DND-41 (cell line): ENCODE data around the gene GLRA1.

Experiments used
- ATAC-seq: fragments of 200-7000 bp; cut with Tn5 transposase; 3 replicates; pipeline ENCODE4 v1.9.1; 2021; ENCODE audit warnings: low read depth; ENCODE audit not compliant: insufficient read depth
- DNase-seq: peaks from one replicate; pipeline ENCODE4 v3.0.0-alpha.2; 2020
- H2AFZ ChIP-seq: 2 replicates; pipeline ENCODE4 v1.6.0; 2012; ENCODE audit warnings: low read depth, low read length
- H3K27ac ChIP-seq: 2 replicates; pipeline ENCODE4 v1.5.1; 2012; ENCODE audit warnings: low read length, inconsistent platforms
- H3K27me3 ChIP-seq: fragments of 200-600 bp; sonication (generic); 2 replicates; pipeline ENCODE4 v1.6.0; 2012; ENCODE audit warnings: low read length, mild to moderate bottlenecking, inconsistent platforms; ENCODE audit not compliant: insufficient read depth, poor library complexity
- H3K36me3 ChIP-seq: 2 replicates; pipeline ENCODE4 v1.5.1; 2012; ENCODE audit warnings: low read length, inconsistent platforms; ENCODE audit not compliant: insufficient read depth
- H3K4me1 ChIP-seq: 2 replicates; pipeline ENCODE4 v1.5.1; 2012; ENCODE audit warnings: mild to moderate bottlenecking, low read length; ENCODE audit not compliant: insufficient read depth
- H3K4me2 ChIP-seq: 2 replicates; pipeline ENCODE4 v1.6.0; 2012; ENCODE audit warnings: mild to moderate bottlenecking, moderate library complexity, low read length, inconsistent platforms; ENCODE audit not compliant: insufficient read depth
- H3K4me3 ChIP-seq, 2 experiments: fragments of 200-600 bp in 1 of 2; shearing (Covaris generic) in 1 of 2; 2 replicates each; pipeline ENCODE4 v1.5.1; 2012 to 2016; ENCODE audit warnings: inconsistent platforms in 2 of 2, low read length in 2 of 2, mild to moderate bottlenecking in 2 of 2, low read depth in 1 of 2, moderate library complexity in 1 of 2
- H3K79me2 ChIP-seq: 2 replicates; pipeline ENCODE4 v1.6.0; 2012; ENCODE audit warnings: low read length, inconsistent platforms; ENCODE audit not compliant: insufficient read depth
- H3K9ac ChIP-seq: 2 replicates; pipeline ENCODE4 v1.6.0; 2012; ENCODE audit warnings: low read depth, mild to moderate bottlenecking, inconsistent platforms, low read length, moderate library complexity
- H3K9me3 ChIP-seq: 2 replicates; pipeline ENCODE4 v1.5.1; 2012; ENCODE audit warnings: low read length, moderate library complexity, mild to moderate bottlenecking, inconsistent platforms; ENCODE audit not compliant: insufficient read depth, severe bottlenecking
- H4K20me1 ChIP-seq: 2 replicates; pipeline ENCODE4 v1.6.0; 2012; ENCODE audit warnings: low read length; ENCODE audit not compliant: insufficient read depth
- CTCF ChIP-seq: IDR thresholded peaks from 2 replicates; pipeline ENCODE4 v1.5.1; 2012; ENCODE audit warnings: borderline replicate concordance, low read length, moderate library complexity, mild to moderate bottlenecking; ENCODE audit not compliant: poor library complexity, severe bottlenecking; ENCODE audit errors: extremely low read depth
- EZH2 ChIP-seq: IDR thresholded peaks from 3 replicates; pipeline ENCODE4 v1.6.1; 2012; ENCODE audit warnings: borderline replicate concordance, low read depth, mild to moderate bottlenecking, moderate library complexity, low read length, inconsistent platforms; ENCODE audit not compliant: severe bottlenecking

The GLRA1 gene

DNA sequence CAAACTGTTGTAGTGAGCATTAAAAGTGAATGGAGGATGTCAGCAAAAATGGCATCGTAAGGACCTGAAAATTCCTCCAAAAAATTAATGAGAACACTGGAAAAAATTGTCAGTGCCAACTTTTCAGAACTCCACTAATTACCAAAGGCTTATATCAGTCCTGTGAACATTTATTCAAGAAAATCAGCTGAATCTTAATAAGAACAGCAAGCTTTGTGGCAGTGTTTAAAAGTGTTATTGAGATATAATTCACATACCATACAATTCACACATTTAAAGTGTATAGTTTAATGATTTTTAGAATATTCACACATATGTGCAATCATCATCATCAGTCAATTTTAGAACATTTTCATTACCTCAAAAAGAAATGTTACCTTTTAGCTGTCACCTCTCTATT, 95.3 kb downstream of the GLRA1 start:
- DNase-seq (no peak), ATAC-seq (no peak)
- no peak overlapping the region for H3K4me2 ChIP-seq
- H3K27ac ChIP-seq: no peak overlapping the region
- TF ChIP-seq EZH2 (no peak), CTCF (no peak)
- no peaks in the 10 kb centered on the region for H3K79me2 ChIP-seq
- H4K20me1 ChIP-seq: no peaks in the 10 kb centered on the region
- no peaks in the 10 kb centered on the region for H3K27me3 ChIP-seq
- no peak overlapping the region for H3K4me3 ChIP-seq
- H3K36me3 ChIP-seq: no peaks in the 10 kb centered on the region
- H3K9me3 ChIP-seq: no peaks in the 10 kb centered on the region
- no peak overlapping the region for H2AFZ ChIP-seq
- H3K9ac ChIP-seq: no peak overlapping the region
- no peaks in the 10 kb centered on the region for H3K4me1 ChIP-seq

- H3K9me3 ChIP-seq: no peaks in the 10 kb centered on the region
- no peak overlapping the region for H2AFZ ChIP-seq
- ATAC-seq (peak; percentile 77), DNase-seq (peak; percentile 38)
- H3K27me3 ChIP-seq: no peaks in the 10 kb centered on the region
- no peak overlapping the region for H3K9ac ChIP-seq
- H4K20me1 ChIP-seq: no peaks in the 10 kb centered on the region
- H3K36me3 ChIP-seq: no peaks in the 10 kb centered on the region
- H3K79me2 ChIP-seq: no peaks in the 10 kb centered on the region
- H3K4me2 ChIP-seq: no peak overlapping the region
- TF ChIP-seq EZH2 (no peak), CTCF (peak; percentile 91)
- H3K4me3 ChIP-seq: no peak overlapping the region
- no peaks in the 10 kb centered on the region for H3K4me1 ChIP-seq
- H3K27ac ChIP-seq: no peak overlapping the region
Measured at GRCh38 chr5:151825445-151825844, 99.2 kb downstream of the GLRA1 start.

DNA sequence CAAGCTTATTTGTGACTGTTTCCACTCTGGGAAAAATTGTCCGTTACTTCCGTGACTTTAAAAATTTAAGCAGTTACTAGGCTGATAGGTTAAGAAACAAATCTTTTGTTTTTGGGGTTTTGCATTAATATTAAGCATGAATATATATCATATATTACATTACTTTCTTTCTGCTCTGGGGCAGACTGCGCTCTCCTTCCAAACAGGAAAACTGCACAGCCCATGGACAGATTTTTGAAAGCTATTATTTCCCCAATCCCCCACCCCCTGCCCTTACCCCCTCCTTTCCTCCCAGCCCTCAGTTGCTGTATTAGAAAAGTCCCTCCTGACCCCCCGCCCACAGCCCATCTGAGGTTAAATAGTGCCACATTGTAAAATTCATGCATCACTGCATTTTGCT, 102.5 kb downstream of the GLRA1 start:
- Histone ChIP-seq H3K9ac (no peak overlapping the region), H3K27me3 (no peaks in the 10 kb centered on the region), H3K27ac (no peak overlapping the region), H3K4me2 (no peak overlapping the region), H3K36me3 (no peaks in the 10 kb centered on the region), H3K9me3 (no peaks in the 10 kb centered on the region), H3K4me3 (no peak overlapping the region), H3K4me1 (no peaks in the 10 kb centered on the region), H4K20me1 (no peaks in the 10 kb centered on the region), H3K79me2 (no peaks in the 10 kb centered on the region), H2AFZ (no peak overlapping the region)
- ATAC-seq: no peak
- DNase-seq: no peak
- TF ChIP-seq EZH2 (no peak), CTCF (no peak)

GRCh38 chr5:151820903-151821302, 103.7 kb downstream of the GLRA1 start:
- Histone ChIP-seq H3K4me1 (no peaks in the 10 kb centered on the region), H3K4me3 (no peak overlapping the region), H3K27ac (no peak overlapping the region), H3K9ac (no peak overlapping the region), H4K20me1 (no peaks in the 10 kb centered on the region), H3K79me2 (no peaks in the 10 kb centered on the region), H3K36me3 (no peaks in the 10 kb centered on the region), H3K9me3 (no peaks in the 10 kb centered on the region), H2AFZ (no peak overlapping the region), H3K4me2 (no peak overlapping the region), H3K27me3 (no peaks in the 10 kb centered on the region)
- TF ChIP-seq CTCF (no peak), EZH2 (no peak)
- no peak for DNase-seq
- ATAC-seq: no peak
